H1 (cell line): ENCODE measurements around the gene DISP3. TPM values are rescaled to one million over a fixed set of nuclear protein-coding genes. Genes with fewer than 3 reads are reported as not detected.
A peak's percentile ranks its signal among the peaks of the same experiment; 100 is the strongest.

Experiments
- CTCF ChIA-PET: fragments of 300-600 bp; sonication (Branson Sonifier 250); formaldehyde crosslinking; loops from one replicate; lab custom pipeline; 2021; ENCODE audit not compliant: partially characterized antibody; lab: Charles Lee
- POLR2A ChIA-PET: fragments of 300-600 bp; sonication (Branson Sonifier 250); formaldehyde crosslinking; loops from one replicate; lab custom pipeline; 2021; ENCODE audit warnings: inconsistent platforms; ENCODE audit not compliant: partially characterized antibody; lab: Charles Lee
- DNase-seq, 2 experiments: peaks; one replicate each; pipeline versions ENCODE4 v3.0.0 to v3.0.0-alpha.2; 2010 to 2022; ENCODE audit warnings: low spot score in 2 of 2, low read depth in 1 of 2, mixed read lengths in 1 of 2
- FAIRE-seq: peaks from 2 replicates; lab custom pipeline; 2011; peaks lifted over from hg19 to GRCh38; lab: Jason Lieb, UNC
- H2AFZ ChIP-seq: 2 replicates; pipeline ENCODE4 v1.8.1; 2012; ENCODE audit warnings: low read length, inconsistent platforms
- H2AK5ac ChIP-seq: 2 replicates; pipeline ENCODE4 v1.6.1; 2013; ENCODE audit warnings: low read depth, low read length
- H2BK120ac ChIP-seq: replicated peaks from 2 replicates; pipeline ENCODE3; 2013; ENCODE audit warnings: low read depth, low read length, inconsistent platforms
- H2BK12ac ChIP-seq: 2 replicates; pipeline ENCODE4 v1.6.1; 2013; ENCODE audit warnings: low read depth, low read length
- H2BK15ac ChIP-seq: 2 replicates; pipeline ENCODE4 v1.6.1; 2013; ENCODE audit warnings: low read length
- H2BK20ac ChIP-seq: 2 replicates; pipeline ENCODE4 v1.6.1; 2013; ENCODE audit warnings: low read length
- H2BK5ac ChIP-seq: 2 replicates; pipeline ENCODE4 v1.6.1; 2013; ENCODE audit warnings: low read depth, low read length
- H3K14ac ChIP-seq: 2 replicates; pipeline ENCODE4 v1.6.1; 2013; ENCODE audit warnings: inconsistent platforms; ENCODE audit not compliant: insufficient read length
- H3K18ac ChIP-seq: 2 replicates; pipeline ENCODE4 v1.6.1; 2013; ENCODE audit warnings: low read length; ENCODE audit errors: extremely low read depth
- H3K23ac ChIP-seq: 2 replicates; pipeline ENCODE4 v1.6.1; 2013; ENCODE audit warnings: inconsistent platforms; ENCODE audit not compliant: insufficient read length
- H3K23me2 ChIP-seq: 2 replicates; pipeline ENCODE4 v1.6.1; 2013; ENCODE audit warnings: low read depth, low read length
- H3K27ac ChIP-seq: 2 replicates; pipeline ENCODE4 v1.6.1; 2011; ENCODE audit warnings: low read depth, low read length, inconsistent platforms
- H3K27me3 ChIP-seq, 4 experiments: replicated peaks in 1 of 4; 1 replicate in 1 of 4; 2 replicates in 3 of 4; pipeline versions ENCODE4 v1.6.1 to v1.8.1; 2011 to 2013; ENCODE audit warnings: low read length in 3 of 4, mild to moderate bottlenecking in 3 of 4, inconsistent platforms in 2 of 4, mixed read lengths in 2 of 4, moderate library complexity in 1 of 4; ENCODE audit not compliant: control insufficient read depth in 3 of 4, insufficient read depth in 3 of 4; ENCODE audit errors: extremely low read depth in 1 of 4
- H3K36me3 ChIP-seq, 4 experiments: 2 replicates each; pipeline versions ENCODE4 v1.6.1 to v1.8.1; 2011 to 2013; ENCODE audit warnings: mild to moderate bottlenecking in 4 of 4, low read length in 3 of 4, moderate library complexity in 2 of 4, control low read depth in 1 of 4, inconsistent platforms in 1 of 4; ENCODE audit not compliant: insufficient read depth in 4 of 4, control insufficient read depth in 2 of 4
- H3K4ac ChIP-seq: replicated peaks from 2 replicates; pipeline ENCODE3; 2013; ENCODE audit warnings: low read length, low read depth, mixed read lengths, inconsistent platforms; ENCODE audit not compliant: insufficient read length
- H3K4me1 ChIP-seq, 4 experiments: replicated peaks in 1 of 4; 1 replicate in 1 of 4; 2 replicates in 3 of 4; pipeline versions ENCODE4 v1.6.1 to v1.8.1; 2011 to 2013; ENCODE audit warnings: low read length in 3 of 4, inconsistent platforms in 2 of 4, mixed read lengths in 1 of 4; ENCODE audit not compliant: insufficient read depth in 4 of 4, control insufficient read depth in 3 of 4
- H3K4me2 ChIP-seq, 2 experiments: 2 replicates each; pipeline versions ENCODE4 v1.6.1 to v1.8.1; 2011 to 2013; ENCODE audit warnings: low read depth in 2 of 2, low read length in 2 of 2, control low read depth in 1 of 2, inconsistent platforms in 1 of 2, mild to moderate bottlenecking in 1 of 2; ENCODE audit not compliant: insufficient read depth in 1 of 2
- H3K4me3 ChIP-seq, 4 experiments: fragments of 200-600, 300-600 bp in 1 of 4; sonication (generic), shearing (Covaris generic), sonication (Bioruptor Twin) in 1 of 4; 2 replicates each; pipeline versions ENCODE4 v1.5.1 to v1.8.1; 2011 to 2016; ENCODE audit warnings: low read length in 4 of 4, low read depth in 3 of 4, control low read depth in 2 of 4, inconsistent platforms in 2 of 4, mild to moderate bottlenecking in 2 of 4, mixed read lengths in 1 of 4, moderate library complexity in 1 of 4; ENCODE audit not compliant: insufficient read depth in 2 of 4; ENCODE audit errors: extremely low read depth in 1 of 4
- H3K56ac ChIP-seq: replicated peaks from 2 replicates; pipeline ENCODE3; 2013; ENCODE audit warnings: low read depth, mild to moderate bottlenecking, mixed read lengths, low read length, inconsistent platforms; ENCODE audit not compliant: insufficient read length
- H3K79me1 ChIP-seq: 2 replicates; pipeline ENCODE4 v1.6.1; 2013; ENCODE audit warnings: low read depth, low read length, control low read depth
- H3K79me2 ChIP-seq, 2 experiments: 2 replicates each; pipeline versions ENCODE4 v1.6.1 to v1.8.1; 2012 to 2013; ENCODE audit warnings: low read length in 2 of 2, mild to moderate bottlenecking in 2 of 2, inconsistent platforms in 1 of 2; ENCODE audit not compliant: insufficient read depth in 2 of 2, control insufficient read depth in 1 of 2
- H3K9ac ChIP-seq, 4 experiments: replicated peaks in 1 of 4; 1 replicate in 1 of 4; 2 replicates in 3 of 4; pipeline versions ENCODE4 v1.6.1 to v1.8.1; 2011 to 2013; ENCODE audit warnings: low read depth in 3 of 4, low read length in 3 of 4, control low read depth in 2 of 4, mild to moderate bottlenecking in 2 of 4, moderate library complexity in 2 of 4, inconsistent platforms in 1 of 4; ENCODE audit errors: extremely low read depth in 1 of 4
- H3K9me3 ChIP-seq, 2 experiments: 2 replicates each; pipeline versions ENCODE4 v1.6.1 to v1.8.1; 2012 to 2013; ENCODE audit warnings: mild to moderate bottlenecking in 2 of 2, moderate library complexity in 2 of 2, control low read depth in 1 of 2, inconsistent platforms in 1 of 2, low read depth in 1 of 2, low read length in 1 of 2, mixed read lengths in 1 of 2; ENCODE audit not compliant: insufficient read depth in 2 of 2
- H4K20me1 ChIP-seq, 2 experiments: replicated peaks in 1 of 2; 2 replicates each; pipeline versions ENCODE3 to v1.8.1; 2011 to 2013; ENCODE audit warnings: inconsistent platforms in 2 of 2, low read length in 2 of 2, mild to moderate bottlenecking in 1 of 2; ENCODE audit not compliant: insufficient read depth in 2 of 2, control insufficient read depth in 1 of 2
- H4K5ac ChIP-seq: 2 replicates; pipeline ENCODE4 v1.6.1; 2013; ENCODE audit warnings: low read length, low read depth, mixed read lengths, inconsistent platforms; ENCODE audit not compliant: insufficient read length
- H4K8ac ChIP-seq: 2 replicates; pipeline ENCODE4 v1.8.0; 2013; ENCODE audit warnings: mild to moderate bottlenecking, moderate library complexity, low read length, inconsistent platforms; ENCODE audit not compliant: insufficient read depth; ENCODE audit errors: extremely low read depth
- H4K91ac ChIP-seq: replicated peaks from 2 replicates; pipeline ENCODE3; 2013; ENCODE audit warnings: low read length, mixed read lengths, inconsistent platforms; ENCODE audit not compliant: insufficient read length
- ATF3 ChIP-seq: IDR thresholded peaks from 2 replicates; pipeline ENCODE4 v1.6.1; 2011; ENCODE audit warnings: low read depth, mild to moderate bottlenecking, low read length; ENCODE audit not compliant: insufficient read depth
- CBX8 ChIP-seq: fragments of 300-800, 300-1000 bp; sonication (generic); IDR thresholded peaks from 2 replicates; pipeline ENCODE4 v1.7.1; 2016; ENCODE audit warnings: low read depth, low read length, borderline replicate concordance
- E2F6 ChIP-seq: IDR thresholded peaks from 2 replicates; pipeline ENCODE4 v1.6.1; 2012; ENCODE audit warnings: inconsistent platforms
- JUN ChIP-seq: IDR thresholded peaks from 2 replicates; pipeline ENCODE4 v1.6.1; 2011; ENCODE audit warnings: low read depth, mild to moderate bottlenecking, improper control_type of control experiment, low read length
- JUND ChIP-seq: IDR thresholded peaks from 2 replicates; pipeline ENCODE4 v1.6.1; 2011; ENCODE audit warnings: mild to moderate bottlenecking, improper control_type of control experiment, low read length
- NRF1 ChIP-seq: IDR thresholded peaks from 2 replicates; pipeline ENCODE4 v1.6.1; 2011; ENCODE audit warnings: mild to moderate bottlenecking, low read depth, low read length, improper control_type of control experiment
- POLR2AphosphoS5 ChIP-seq: IDR thresholded peaks from 2 replicates; pipeline ENCODE4 v1.6.1; 2011; ENCODE audit warnings: low read depth, low read length
- RNF2 ChIP-seq: fragments of 200-900, 300-1000 bp; sonication (generic); IDR thresholded peaks from 2 replicates; pipeline ENCODE4 v1.7.1; 2016; ENCODE audit warnings: borderline replicate concordance, low read depth, mild to moderate bottlenecking, antibody characterized with exemption, low read length; ENCODE audit not compliant: poor library complexity, severe bottlenecking; ENCODE audit errors: missing control alignments
- SUZ12 ChIP-seq: fragments of 200-600 bp; sonication (generic); IDR thresholded peaks from 2 replicates; pipeline ENCODE4 v1.6.1; 2012; ENCODE audit warnings: mild to moderate bottlenecking, inconsistent platforms, low read length, moderate library complexity, mixed read lengths
- TAF7 ChIP-seq: optimal IDR thresholded peaks from 2 replicates; pipeline ENCODE3; 2011; ENCODE audit warnings: low read depth, mild to moderate bottlenecking, inconsistent platforms, low read length, moderate library complexity, borderline replicate concordance
- TBP ChIP-seq: IDR thresholded peaks from 2 replicates; pipeline ENCODE4 v1.6.1; 2011; ENCODE audit warnings: low read depth, low read length, improper control_type of control experiment
- WGBS, 2 experiments: shearing (Covaris generic) in 1 of 2; methylation state at CpG; one replicate each; pipeline versions ENCODE4 v1.1.6 to v1.1.7; 2013 to 2015; ENCODE audit warnings: low lambda C conversion rate in 2 of 2, mixed read lengths in 2 of 2, inconsistent platforms in 1 of 2, low coverage in 1 of 2, missing lambda C conversion rate in 1 of 2; ENCODE audit not compliant: insufficient replicate concordance in 2 of 2, insufficient coverage in 1 of 2, insufficient read length in 1 of 2; ENCODE audit errors: extremely low coverage in 1 of 2, missing lambda C conversion rate in 1 of 2; 5-methylcytosine and 5-hydroxymethylcytosine counted together
- polyA plus RNA-seq, 7 experiments: library from polyadenylated mRNA; depleted of rRNA in 3 of 7; stranded (reverse) in 5 of 7; unstranded in 2 of 7; fragments of >200 nt in 5 of 7; fragments of 200-250 nt in 2 of 7; gene quantifications; 1 replicate in 5 of 7; 2 replicates in 1 of 7; 4 replicates in 1 of 7; pipeline versions ENCODE4 v1.2.1 to v1.2.3, GENCODE V29; 2011 to 2013; ENCODE audit warnings: missing spikeins in 2 of 7, mixed read lengths in 2 of 7
- total RNA-seq: library from RNA; stranded (reverse); fragmentation: NEBNext Ultra II Directional; extraction: Animal tissue kit (Norgen Biotek cat#: 25700); gene quantifications from 2 replicates; pipeline ENCODE4 v1.2.1, GENCODE V29; 2021
- TF ChIP-seq, protein P1 (sequence below): IDR thresholded peaks from 2 replicates; pipeline ENCODE4 v1.6.1; 2012; ENCODE audit warnings: inconsistent platforms

Gene DISP3
- total and polyA plus RNA-seq, 2 of the 8 experiments (the other 6 are each of a cell fraction or from before 2014, with no cell fraction given) = 3.4 to 4.6 TPM

GRCh38 chr1:11585389-11585788 is 106.4 kb downstream of the DISP3 start:
- no peak overlapping the region for H3K14ac ChIP-seq
- H3K4me3 ChIP-seq = no peak overlapping the region
- H3K9ac ChIP-seq = no peak overlapping the region
- FAIRE-seq = no peak
- no peak for DNase-seq
- H3K27ac ChIP-seq = no peak overlapping the region
- no peak overlapping the region for H2AK5ac ChIP-seq
- no peak overlapping the region for H3K23ac ChIP-seq
- no peaks in the 10 kb centered on the region for H3K4me1 ChIP-seq
- 0 out of 7 replicates have a peak, but pooled peaks cover 0 to 3% (median 0%) of the 10 kb centered on the region in 4 experiments for H3K27me3 ChIP-seq
- H3K36me3 ChIP-seq = no peaks in the 10 kb centered on the region
- 91% methylated on average over 11 of the region's 11 CpGs; no CpG with 5 or more reads in 1 of the 2 experiments for WGBS, 2 experiments
- POLR2A ChIA-PET = no interaction called here
- H2BK12ac ChIP-seq = no peak overlapping the region
- no peak overlapping the region for H4K8ac ChIP-seq
- H3K56ac ChIP-seq = no peak overlapping the region
- no peaks in the 10 kb centered on the region for H3K23me2 ChIP-seq
- no peak overlapping the region for H2BK120ac ChIP-seq
- no peak overlapping the region for H2BK20ac ChIP-seq
- no peak overlapping the region for H2BK15ac ChIP-seq
- no peak overlapping the region for H3K4me2 ChIP-seq
- no peak overlapping the region for H4K5ac ChIP-seq
- no peak overlapping the region for H3K18ac ChIP-seq
- no peak overlapping the region for H4K91ac ChIP-seq
- H3K79me2 ChIP-seq = no peaks in the 10 kb centered on the region
- no peak overlapping the region for H2BK5ac ChIP-seq
- H3K9me3 ChIP-seq = no peaks in the 10 kb centered on the region
- 0 out of 2 replicates have a peak overlapping the region, but pooled peaks have one; percentile 8 for H2AFZ ChIP-seq
- CTCF ChIA-PET = interaction anchor here (1.5 to 7.7 kb wide), 3 partner anchors 8 to 266 kb away, joined by 3 to 50 read pairs (median 9); no protein-coding TSS in a partner anchor
- H3K79me1 ChIP-seq = no peaks in the 10 kb centered on the region
- H3K4ac ChIP-seq = no peak overlapping the region
- no peaks in the 10 kb centered on the region for H4K20me1 ChIP-seq
- TF ChIP-seq, protein P1, sequence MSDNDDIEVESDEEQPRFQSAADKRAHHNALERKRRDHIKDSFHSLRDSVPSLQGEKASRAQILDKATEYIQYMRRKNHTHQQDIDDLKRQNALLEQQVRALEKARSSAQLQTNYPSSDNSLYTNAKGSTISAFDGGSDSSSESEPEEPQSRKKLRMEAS = no peak
- TF ChIP-seq JUN (no peak), TBP (no peak), E2F6 (no peak), POLR2AphosphoS5 (no peak), ATF3 (no peak), RNF2 (no peak), CBX8 (no peak), NRF1 (no peak), TAF7 (no peak), JUND (no peak), SUZ12 (no peak)
